IMR-90 (cell line): Measurements from ENCODE around the gene PNCK. TPM values are rescaled to one million over a fixed set of nuclear protein-coding genes. Genes with fewer than 3 reads are reported as not detected.

ENCODE experiments used
- ATAC-seq: fragments of 200-7000 bp; cut with Tn5 transposase; 2 replicates; pipeline ENCODE4 v1.9.1; 2020; ENCODE audit warnings: low read depth, mild to moderate bottlenecking, moderate library complexity
- BruUV-seq: library from RNA; stranded (reverse); fragments of 400-500 nt; replicated peaks from 2 replicates; lab custom pipeline; 2021; lab: Mats Ljungman, UMichigan
- CTCF ChIA-PET: fragments of 300-600 bp; formaldehyde crosslinking; extraction: SDS; loops from one replicate; lab custom pipeline; 2021; ENCODE audit warnings: antibody characterized with exemption; lab: Yijun Ruan, JAX
- POLR2A ChIA-PET: fragments of 300-600 bp; sonication (Branson Sonifier 250); formaldehyde crosslinking; loops from one replicate; lab custom pipeline; 2022; ENCODE audit warnings: antibody characterized with exemption; ENCODE audit not compliant: unreplicated experiment; lab: Charles Lee
- DNase-seq: peaks from one replicate; pipeline ENCODE4 v3.0.0; 2013
- H2AFZ ChIP-seq: replicated peaks from 2 replicates; pipeline ENCODE3; 2013; ENCODE audit warnings: low read length, mild to moderate bottlenecking; ENCODE audit not compliant: poor library complexity
- H2AK5ac ChIP-seq: 2 replicates; pipeline ENCODE4 v1.6.1; 2013; ENCODE audit warnings: low read depth, low read length, inconsistent platforms
- H2AK9ac ChIP-seq: replicated peaks from 2 replicates; pipeline ENCODE3; 2013; ENCODE audit warnings: mild to moderate bottlenecking, low read depth, low read length, moderate library complexity; ENCODE audit not compliant: poor library complexity
- H2BK120ac ChIP-seq: 2 replicates; pipeline ENCODE4 v1.6.1; 2013; ENCODE audit warnings: low read depth, low read length, inconsistent platforms
- H2BK15ac ChIP-seq: 3 replicates; pipeline ENCODE4 v1.6.1; 2013; ENCODE audit warnings: low read depth, low read length, inconsistent platforms
- H2BK20ac ChIP-seq: 2 replicates; pipeline ENCODE4 v1.6.1; 2013; ENCODE audit warnings: low read depth, mild to moderate bottlenecking, inconsistent platforms, low read length, moderate library complexity
- H2BK5ac ChIP-seq: 2 replicates; pipeline ENCODE4 v1.6.1; 2013; ENCODE audit warnings: mild to moderate bottlenecking, low read depth, low read length, inconsistent platforms; ENCODE audit not compliant: poor library complexity, severe bottlenecking
- H3K14ac ChIP-seq: replicated peaks from 2 replicates; pipeline ENCODE4 v1.6.1; 2013; ENCODE audit warnings: low read depth, low read length, inconsistent platforms
- H3K18ac ChIP-seq: 2 replicates; pipeline ENCODE4 v1.6.1; 2013; ENCODE audit warnings: low read depth, low read length, control low read depth
- H3K23ac ChIP-seq: 2 replicates; pipeline ENCODE4 v1.6.1; 2013; ENCODE audit warnings: low read depth, low read length, inconsistent platforms
- H3K27ac ChIP-seq: 2 replicates; pipeline ENCODE4 v1.5.1; 2013; ENCODE audit warnings: mild to moderate bottlenecking, control low read depth, low read length; ENCODE audit not compliant: insufficient read depth
- H3K27me3 ChIP-seq: 2 replicates; pipeline ENCODE4 v1.6.1; 2013; ENCODE audit warnings: low read length; ENCODE audit not compliant: control insufficient read depth, insufficient read depth
- H3K36me3 ChIP-seq: 2 replicates; pipeline ENCODE4 v1.6.1; 2013; ENCODE audit warnings: low read length, mixed read lengths; ENCODE audit not compliant: control insufficient read depth, insufficient read depth
- H3K4ac ChIP-seq: 2 replicates; pipeline ENCODE4 v1.6.1; 2013; ENCODE audit warnings: low read depth, low read length, inconsistent platforms
- H3K4me1 ChIP-seq: 2 replicates; pipeline ENCODE4 v1.6.1; 2013; ENCODE audit warnings: low read length, mixed read lengths; ENCODE audit not compliant: control insufficient read depth, insufficient read depth
- H3K4me2 ChIP-seq: 2 replicates; pipeline ENCODE4 v1.6.1; 2013; ENCODE audit warnings: low read depth, mild to moderate bottlenecking, control low read depth, low read length, moderate library complexity
- H3K4me3 ChIP-seq: 2 replicates; pipeline ENCODE4 v1.5.1; 2013; ENCODE audit warnings: low read depth, mild to moderate bottlenecking, control low read depth, low read length, moderate library complexity; ENCODE audit not compliant: insufficient read depth
- H3K56ac ChIP-seq: 2 replicates; pipeline ENCODE4 v1.6.1; 2013; ENCODE audit warnings: low read length, inconsistent platforms; ENCODE audit not compliant: insufficient read depth; ENCODE audit errors: extremely low read depth
- H3K79me1 ChIP-seq, 2 experiments: 2 replicates each; pipeline ENCODE4 v1.6.1; 2013; ENCODE audit warnings: low read length in 2 of 2, inconsistent platforms in 1 of 2, low read depth in 1 of 2
- H3K9ac ChIP-seq: 2 replicates; pipeline ENCODE4 v1.6.1; 2013; ENCODE audit warnings: low read depth, low read length, control low read depth
- H3K9me1 ChIP-seq: 2 replicates; pipeline ENCODE4 v1.6.1; 2013; ENCODE audit warnings: low read length, inconsistent platforms; ENCODE audit not compliant: insufficient read depth
- H3K9me3 ChIP-seq: 2 replicates; pipeline ENCODE4 v1.6.1; 2013; ENCODE audit warnings: low read length; ENCODE audit not compliant: control insufficient read depth, insufficient read depth
- H4K20me1 ChIP-seq: 2 replicates; pipeline ENCODE4 v1.6.1; 2013; ENCODE audit warnings: low read length, inconsistent platforms; ENCODE audit not compliant: insufficient read depth
- H4K5ac ChIP-seq: 2 replicates; pipeline ENCODE4 v1.6.1; 2013; ENCODE audit warnings: mild to moderate bottlenecking, low read depth, low read length, control low read depth
- H4K8ac ChIP-seq, 2 experiments: 2 replicates each; pipeline ENCODE4 v1.6.1; 2013; ENCODE audit warnings: low read depth in 2 of 2, low read length in 2 of 2, control low read depth in 1 of 2, inconsistent platforms in 1 of 2
- H4K91ac ChIP-seq: 2 replicates; pipeline ENCODE4 v1.6.1; 2013; ENCODE audit warnings: low read depth, low read length, inconsistent platforms; ENCODE audit not compliant: insufficient read depth
- BHLHE40 ChIP-seq: fragments of 150-350 bp; IDR thresholded peaks from 2 replicates; pipeline ENCODE4 v1.6.1; 2016; ENCODE audit warnings: mild to moderate bottlenecking, low read depth, low read length
- CEBPB ChIP-seq: IDR thresholded peaks from 2 replicates; pipeline ENCODE4 v1.6.1; 2012; ENCODE audit warnings: low read depth, low read length, improper control_type of control experiment
- CHD1 ChIP-seq: IDR thresholded peaks from 2 replicates; pipeline ENCODE4 v1.6.1; 2012; ENCODE audit warnings: low read depth, low read length, improper control_type of control experiment
- ELK1 ChIP-seq: fragments of 150-350 bp; IDR thresholded peaks from 2 replicates; pipeline ENCODE4 v1.6.1; 2016; ENCODE audit warnings: low read depth, mild to moderate bottlenecking, low read length, moderate library complexity, borderline replicate concordance
- FOS ChIP-seq: fragments of 150-350 bp; IDR thresholded peaks from 2 replicates; pipeline ENCODE4 v1.6.1; 2016; ENCODE audit warnings: low read depth, low read length
- MAFK ChIP-seq: IDR thresholded peaks from 2 replicates; pipeline ENCODE4 v1.6.1; 2012; ENCODE audit warnings: low read depth, low read length, improper control_type of control experiment
- MAZ ChIP-seq: IDR thresholded peaks from 2 replicates; pipeline ENCODE4 v1.6.1; 2012; ENCODE audit warnings: low read depth, mild to moderate bottlenecking, low read length, improper control_type of control experiment, moderate library complexity, borderline replicate concordance
- MXI1 ChIP-seq: IDR thresholded peaks from 2 replicates; pipeline ENCODE4 v1.6.1; 2012; ENCODE audit warnings: low read depth, mild to moderate bottlenecking, low read length, moderate library complexity, borderline replicate concordance
- NFE2L2 ChIP-seq: fragments of 150-350 bp; IDR thresholded peaks from 2 replicates; pipeline ENCODE4 v1.6.1; 2016; ENCODE audit warnings: low read depth, mild to moderate bottlenecking, low read length
- POLR2A ChIP-seq: IDR thresholded peaks from 2 replicates; pipeline ENCODE4 v1.6.1; 2012; ENCODE audit warnings: mild to moderate bottlenecking, low read depth, low read length
- RAD21 ChIP-seq: IDR thresholded peaks from 2 replicates; pipeline ENCODE4 v1.6.1; 2012; ENCODE audit warnings: low read length, improper control_type of control experiment
- RCOR1 ChIP-seq: IDR thresholded peaks from 2 replicates; pipeline ENCODE4 v1.6.1; 2012; ENCODE audit warnings: mild to moderate bottlenecking, low read length, improper control_type of control experiment; ENCODE audit not compliant: insufficient replicate concordance
- RFX5 ChIP-seq: IDR thresholded peaks from 2 replicates; pipeline ENCODE4 v1.8.0; 2012; ENCODE audit warnings: low read depth, mild to moderate bottlenecking, low read length, moderate library complexity
- SMC3 ChIP-seq: fragments of 150-350 bp; IDR thresholded peaks from 2 replicates; pipeline ENCODE4 v1.6.1; 2016; ENCODE audit warnings: low read depth, mild to moderate bottlenecking, antibody characterized with exemption, low read length, moderate library complexity
- USF2 ChIP-seq: fragments of 150-350 bp; IDR thresholded peaks from 2 replicates; pipeline ENCODE4 v1.6.1; 2017; ENCODE audit warnings: mild to moderate bottlenecking, antibody characterized with exemption, low read length, low read depth
- WGBS, 2 experiments: methylation state at CpG; one replicate each; pipeline versions ENCODE4 v1.1.5 to v1.1.7; 2013; ENCODE audit warnings: missing lambda C conversion rate in 2 of 2; ENCODE audit not compliant: insufficient read length in 1 of 2; ENCODE audit errors: extremely low coverage in 2 of 2; 5-methylcytosine and 5-hydroxymethylcytosine counted together
- dilution Hi-C: fragments of 300-500 bp; cut with HindIII; formaldehyde crosslinking; loops from one replicate; pipeline ENCODE4 v1.14.3; 2018; ENCODE audit warnings: low sequenced_read_pairs; ENCODE audit not compliant: unreplicated experiment
- in situ Hi-C: fragments of 300-500 bp; cut with MboI; formaldehyde crosslinking; loops from 3 replicates; pipeline ENCODE4 v1.14.3; 2019; ENCODE audit warnings: low sequenced_read_pairs, inconsistent platforms, mixed read lengths
- intact Hi-C: fragments of 100-400 bp; cut with micrococcal nuclease; formaldehyde crosslinking; loops from 2 replicates; pipeline ENCODE4 v1.10.0; 2022
- polyA plus RNA-seq, 3 experiments: library from polyadenylated mRNA; depleted of rRNA; stranded (reverse); fragments of >200 nt; gene quantifications; 2 replicates each; pipeline ENCODE4 v1.2.3, GENCODE V29; 2012; ENCODE audit warnings: low replicate concordance in 1 of 3
- total RNA-seq: library from RNA; depleted of rRNA; stranded (reverse); fragments of >200 nt; gene quantifications from 2 replicates; pipeline ENCODE4 v1.2.3, GENCODE V29; 2012

The PNCK gene
- total and polyA plus RNA-seq, 2 of the 4 experiments (the other 2 are of a cell fraction), result 0.18 to 0.22 TPM

GRCh38 chrX:153631346-153631745 lies 42.3 kb downstream of the PNCK start:
- H4K20me1 ChIP-seq, result no peaks in the 10 kb centered on the region
- no peak overlapping the region for H3K9ac ChIP-seq
- H3K14ac ChIP-seq, result no peak overlapping the region
- H3K9me1 ChIP-seq, result no peaks in the 10 kb centered on the region
- no peak overlapping the region for H2AK9ac ChIP-seq
- H3K4ac ChIP-seq, result no peak overlapping the region
- 67% methylated on average over 1 of the region's 2 CpGs; no CpG with 5 or more reads in 1 of the 2 experiments for WGBS, 2 experiments
- no peak overlapping the region for H3K4me3 ChIP-seq
- H3K4me2 ChIP-seq, result no peak overlapping the region
- no peak overlapping the region for H4K5ac ChIP-seq
- no peak overlapping the region for H3K23ac ChIP-seq
- H3K18ac ChIP-seq, result no peak overlapping the region
- H3K27ac ChIP-seq, result no peak overlapping the region
- H3K4me1 ChIP-seq, result no peaks in the 10 kb centered on the region
- TF ChIP-seq SMC3, result no peak
- TF ChIP-seq RFX5, result no peak
- no peak for TF ChIP-seq MAZ
- no peak for TF ChIP-seq FOS
- no peak for TF ChIP-seq NFE2L2
- TF ChIP-seq CEBPB, result no peak
- TF ChIP-seq MAFK, result no peak
- TF ChIP-seq USF2, result no peak
- no peak for TF ChIP-seq RCOR1
- TF ChIP-seq ELK1, result no peak
- no peak for TF ChIP-seq POLR2A
- no peak for TF ChIP-seq RAD21
- TF ChIP-seq MXI1, result no peak
- TF ChIP-seq BHLHE40, result no peak
- TF ChIP-seq CHD1, result no peak
- H2AK5ac ChIP-seq, result no peak overlapping the region
- H2BK15ac ChIP-seq, result no peak overlapping the region
- in situ Hi-C loops, result no loop called here
- ChIA-PET POLR2A (no interaction called here), CTCF (no interaction called here)
- H3K56ac ChIP-seq, result no peak overlapping the region
- H3K9me3 ChIP-seq, result peaks cover 8% of the 10 kb centered on the region
- no peak overlapping the region for H2AFZ ChIP-seq
- H4K8ac ChIP-seq, result no peak overlapping the region
- H2BK5ac ChIP-seq, result no peak overlapping the region
- H4K91ac ChIP-seq, result no peak overlapping the region
- peaks cover 30% of the 10 kb centered on the region for H3K27me3 ChIP-seq
- no peak overlapping the region for H2BK120ac ChIP-seq
- intact Hi-C loops, result no loop called here
- no peak overlapping the region for H2BK20ac ChIP-seq
- H3K36me3 ChIP-seq, result no peaks in the 10 kb centered on the region
- DNase-seq (no peak), ATAC-seq (no peak)
- no TSS peak for BruUV-seq
- H3K79me1 ChIP-seq, result no peaks in the 10 kb centered on the region
- dilution Hi-C loops, result no loop called here
